ENCODE data around the gene DSC2.

DSC2 gene

GRCh38 chr18:31097666-31098065 is 4.6 kb downstream of the DSC2 start:
- DNase-seq = no peak

DNA sequence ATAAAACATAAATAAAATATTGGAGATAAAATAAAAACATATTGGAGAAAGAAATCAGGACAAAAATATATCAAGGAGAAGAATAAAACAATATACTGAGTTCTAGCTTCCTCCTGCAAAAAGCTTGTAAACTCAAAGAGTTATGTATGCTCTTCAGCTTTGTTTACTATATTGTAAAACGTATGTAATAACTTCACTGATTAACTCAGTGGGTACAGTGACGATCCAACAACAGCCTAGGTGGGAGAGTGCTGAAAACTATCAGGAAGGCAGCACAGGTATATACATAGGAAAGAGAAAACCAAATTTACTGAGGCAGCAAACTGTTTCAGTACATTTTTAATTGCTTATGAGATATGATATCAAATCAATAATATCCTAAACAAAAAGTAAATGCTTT is 8.3 kb downstream of the DSC2 start:
- DNase-seq = no peak

- DNase-seq = no peak
Observed at GRCh38 chr18:31093294-31093693, 8.9 kb downstream of the DSC2 start.

DNA sequence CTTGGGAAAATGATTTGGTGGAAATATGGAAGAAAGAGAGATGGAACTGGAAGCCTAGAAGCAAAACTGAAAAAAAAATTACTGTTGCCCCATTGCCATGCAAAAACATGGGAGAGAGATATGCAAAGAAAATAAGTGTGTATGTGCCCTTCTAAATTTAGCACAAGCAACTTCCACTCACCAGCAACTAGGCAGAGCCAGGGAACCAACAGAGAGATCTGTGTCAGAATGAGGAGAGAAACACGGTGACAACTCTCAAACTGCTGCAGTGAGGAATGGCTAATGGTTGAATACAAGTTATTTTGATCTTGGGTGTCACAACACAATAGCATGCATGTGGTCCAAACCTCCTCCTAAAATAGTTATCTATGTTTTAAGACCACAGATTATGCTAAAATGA is 10.9 kb downstream of the DSC2 start:
- no peak for DNase-seq

DNA sequence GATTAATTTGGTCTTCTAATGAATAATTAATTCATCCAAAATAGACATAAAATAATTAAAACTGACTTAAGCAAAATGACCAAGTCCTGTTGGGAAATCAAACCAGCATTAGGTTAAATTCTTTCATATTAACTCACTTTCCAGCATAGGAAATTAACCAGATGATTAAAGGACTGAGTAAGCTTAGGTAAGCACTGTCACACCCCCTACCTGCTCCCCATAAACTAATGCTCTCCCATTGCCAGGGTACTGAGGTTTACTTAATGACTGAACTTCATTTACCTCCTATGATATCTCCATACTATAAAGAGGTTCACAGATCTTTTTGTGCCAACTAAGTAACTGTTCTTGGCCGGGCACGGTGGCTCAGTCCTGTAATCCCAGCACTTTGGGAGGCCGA is 13.7 kb downstream of the DSC2 start:
- no peak for DNase-seq

DNA sequence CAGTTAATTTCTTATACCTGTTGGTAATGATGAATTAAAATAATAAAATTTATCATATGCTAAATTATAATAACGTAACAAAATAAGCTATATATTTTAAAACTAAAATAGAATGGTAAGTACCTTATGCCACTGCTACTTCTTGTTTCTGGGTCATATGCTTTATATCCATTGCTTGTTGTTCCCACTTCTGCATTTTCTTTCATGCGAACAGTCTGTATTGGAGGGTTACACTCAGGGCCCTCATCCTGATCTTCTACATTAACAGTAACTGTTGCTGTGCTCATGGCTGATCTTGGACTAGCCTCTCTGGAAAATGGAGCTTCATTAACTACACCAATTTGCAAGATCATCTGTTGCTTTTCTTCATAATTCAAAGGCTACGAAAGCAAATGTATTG is 22.2 kb downstream of the DSC2 start:
- no peak for DNase-seq

GRCh38 chr18:31077878-31078277 is 24.3 kb downstream of the DSC2 start:
- DNase-seq = no peak

DNA sequence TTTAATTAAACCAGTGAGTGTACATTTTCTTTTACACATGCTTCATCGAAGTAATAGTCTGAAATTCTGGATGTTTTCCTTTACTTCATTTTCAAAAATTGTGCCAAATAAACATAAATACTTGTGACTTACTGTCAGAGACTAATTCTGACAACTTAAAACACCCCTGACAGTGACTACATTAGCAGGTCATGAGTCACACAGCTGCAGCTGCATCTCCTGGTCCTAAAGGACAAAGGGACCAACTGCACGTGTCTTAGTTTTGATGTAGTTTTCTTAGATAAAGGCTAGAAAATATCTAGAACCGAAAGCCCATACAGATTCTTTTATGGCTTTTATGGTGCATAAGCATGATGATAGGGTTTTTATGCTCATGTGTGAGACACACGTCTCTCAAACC is 30.0 kb downstream of the DSC2 start:
- DNase-seq = no peak

DNA sequence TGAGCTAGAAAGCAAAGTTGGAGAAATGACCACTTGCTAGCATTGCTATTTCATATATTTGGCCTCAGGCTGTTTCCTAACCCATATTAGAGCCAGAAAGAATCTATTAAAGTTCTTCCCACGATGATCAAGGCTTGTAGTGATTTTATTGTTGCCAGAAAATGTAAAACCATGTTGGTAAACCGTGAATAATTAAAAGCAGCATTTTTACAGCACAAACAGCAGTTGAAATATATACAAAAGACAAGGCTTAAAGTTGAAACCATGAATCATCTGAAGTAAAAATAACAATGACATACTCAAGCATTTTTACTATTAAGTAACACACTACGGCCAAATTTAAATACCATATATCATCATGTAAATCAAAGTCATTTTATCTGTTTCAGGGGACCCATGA is 32.0 kb downstream of the DSC2 start:
- no peak for DNase-seq

GRCh38 chr18:31066266-31066665 is 36.0 kb downstream of the DSC2 start:
- no peak for DNase-seq

GRCh38 chr18:31065036-31065773 is 37.0 kb downstream of the DSC2 start:
- no peak for DNase-seq

- DNase-seq = no peak
Observed at GRCh38 chr18:31064130-31064529, 38.1 kb downstream of the DSC2 start.

- no peak for DNase-seq
Observed at GRCh38 chr18:31061945-31062344, 40.3 kb downstream of the DSC2 start.

DNA sequence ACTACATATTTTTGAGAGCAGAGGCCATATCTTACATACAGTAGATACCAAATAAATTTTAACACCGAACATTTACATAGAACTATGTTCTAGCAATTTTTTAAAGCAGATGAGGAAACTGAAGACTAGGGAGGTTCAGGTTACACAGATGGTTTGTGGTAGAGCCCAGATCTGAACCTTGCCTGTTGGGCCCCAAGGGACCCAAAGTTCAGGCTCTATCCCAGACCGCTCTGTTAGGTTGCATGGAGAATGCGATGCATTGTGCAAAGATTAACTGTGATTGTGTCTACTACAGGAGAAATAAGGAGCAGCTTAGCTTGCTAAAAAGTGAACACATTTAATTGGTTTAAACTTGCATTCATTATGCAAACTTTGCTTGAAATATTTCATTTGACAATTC is 43.3 kb downstream of the DSC2 start:
- no peak for DNase-seq

DNA sequence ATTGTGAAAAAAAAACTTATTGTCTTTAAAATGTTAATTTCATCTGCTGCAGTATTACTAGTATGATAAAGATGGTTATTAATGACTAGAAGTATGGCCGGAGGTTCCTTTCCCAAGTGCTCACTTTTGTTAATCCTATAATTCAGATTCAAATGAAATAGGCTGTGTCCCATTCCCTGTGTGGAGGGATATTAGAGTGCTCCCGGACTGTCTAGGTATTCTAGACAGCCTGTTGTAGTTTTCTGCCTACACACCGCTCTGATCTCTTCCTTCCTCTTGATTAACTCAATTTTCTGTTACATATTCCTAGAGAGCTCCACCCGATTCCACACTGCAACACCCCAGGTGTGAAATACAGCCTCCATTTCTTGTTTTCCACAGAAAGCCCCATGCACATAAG is 44.3 kb downstream of the DSC2 start:
- no peak for DNase-seq

DNA sequence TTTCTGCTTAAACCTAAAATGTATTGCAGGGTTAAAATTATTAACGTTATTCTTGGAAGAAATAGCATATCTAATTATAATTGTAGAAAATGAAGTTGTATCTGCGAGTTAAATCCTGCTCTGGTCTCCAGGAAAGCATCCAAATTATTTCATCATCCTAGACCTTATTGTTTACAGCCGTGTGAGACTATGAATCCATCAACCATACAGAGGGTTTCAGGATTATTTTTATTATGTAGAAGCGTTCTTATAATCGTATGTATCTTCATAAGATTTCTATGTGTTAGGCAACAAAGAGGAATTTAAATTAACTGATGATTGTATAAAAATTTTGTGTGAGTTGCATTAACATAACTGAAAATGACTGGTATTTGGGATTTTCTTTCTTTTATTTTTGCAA is 45.2 kb downstream of the DSC2 start:
- no peak for DNase-seq

- no peak for DNase-seq
Observed at GRCh38 chr18:31056296-31056695, 45.9 kb downstream of the DSC2 start.

DNA sequence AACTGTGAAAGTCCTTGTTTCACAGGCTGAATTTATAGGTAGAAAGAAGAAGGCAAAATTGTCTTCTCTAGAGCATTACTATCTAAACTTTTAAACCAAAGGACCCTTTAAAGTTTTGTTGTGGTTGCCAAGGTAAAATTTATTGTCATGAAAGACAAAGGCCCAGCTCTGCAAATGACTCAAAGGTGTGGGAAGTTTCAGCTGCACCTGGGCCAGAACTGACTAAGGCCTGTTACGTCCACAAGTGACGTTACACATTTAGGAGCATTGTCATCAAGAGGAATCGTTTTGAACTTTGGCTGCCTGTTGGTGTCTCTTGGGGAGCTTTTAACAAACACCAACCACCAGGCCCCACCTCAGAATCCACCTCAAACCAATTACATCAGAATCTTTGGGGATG is 51.6 kb downstream of the DSC2 start:
- DNase-seq = no peak

DNA sequence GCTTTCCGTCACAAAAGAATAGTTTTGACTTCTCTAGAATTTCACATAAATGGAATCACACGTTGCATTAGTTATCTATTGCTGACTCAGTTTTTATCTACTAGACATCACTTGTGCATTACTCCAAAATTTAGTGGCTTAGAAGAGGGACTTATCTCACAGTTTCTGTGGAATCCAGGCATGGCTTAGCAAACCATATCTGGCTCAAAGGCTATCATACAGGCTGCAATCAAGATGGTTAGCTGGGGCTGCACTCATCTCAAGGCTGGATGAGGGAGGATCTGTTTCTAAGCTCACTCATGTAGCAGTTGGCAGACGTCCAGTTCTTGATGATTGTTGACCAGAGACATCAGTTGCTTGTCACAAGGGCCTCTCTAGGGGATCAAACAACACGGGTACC is 53.0 kb downstream of the DSC2 start:
- no peak for DNase-seq

- DNase-seq = no peak
Observed at GRCh38 chr18:31048216-31048615, 54.0 kb downstream of the DSC2 start.

GRCh38 chr18:31046916-31047315 is 55.3 kb downstream of the DSC2 start:
- no peak for DNase-seq

- DNase-seq = no peak
Observed at GRCh38 chr18:31045599-31045998, 56.6 kb downstream of the DSC2 start.

DNA sequence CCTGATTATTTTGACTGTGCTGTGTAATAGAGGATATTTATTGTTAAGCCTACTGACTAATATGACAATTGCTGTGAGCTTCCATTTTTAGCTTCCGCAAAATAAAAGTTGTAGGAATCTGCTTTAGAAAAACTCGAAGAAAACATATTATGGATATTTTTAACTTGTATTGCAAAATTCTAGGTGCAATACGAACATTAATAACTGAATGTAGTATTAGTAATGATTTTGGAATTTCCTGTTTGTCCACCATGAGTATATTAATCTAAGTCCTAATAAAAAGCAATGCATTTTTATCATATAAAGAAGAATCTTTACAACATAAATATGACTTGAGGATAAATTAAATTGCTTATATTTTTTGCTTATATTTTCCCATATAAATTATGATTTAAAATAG is 57.3 kb downstream of the DSC2 start:
- DNase-seq = no peak

DNA sequence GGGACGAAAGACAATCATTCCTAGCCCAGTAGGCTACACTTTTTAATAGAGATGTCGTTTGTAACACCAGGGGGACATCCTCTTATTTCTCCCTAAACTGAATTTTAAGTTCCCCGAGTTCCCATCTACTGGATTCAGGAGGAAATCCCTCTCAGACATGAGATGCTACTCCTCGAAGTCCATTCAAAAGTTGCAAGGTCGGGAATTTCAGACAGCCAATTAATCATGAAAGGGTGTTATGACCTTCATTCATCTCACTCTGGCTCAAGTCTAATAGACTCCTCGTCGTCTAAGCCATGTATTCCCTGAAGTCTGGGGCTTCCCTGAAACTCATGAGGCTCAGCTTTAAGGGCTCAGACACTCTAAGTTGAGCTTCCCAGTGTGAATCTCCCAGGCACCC is 58.5 kb downstream of the DSC2 start:
- peak; percentile 11 for DNase-seq

DNA sequence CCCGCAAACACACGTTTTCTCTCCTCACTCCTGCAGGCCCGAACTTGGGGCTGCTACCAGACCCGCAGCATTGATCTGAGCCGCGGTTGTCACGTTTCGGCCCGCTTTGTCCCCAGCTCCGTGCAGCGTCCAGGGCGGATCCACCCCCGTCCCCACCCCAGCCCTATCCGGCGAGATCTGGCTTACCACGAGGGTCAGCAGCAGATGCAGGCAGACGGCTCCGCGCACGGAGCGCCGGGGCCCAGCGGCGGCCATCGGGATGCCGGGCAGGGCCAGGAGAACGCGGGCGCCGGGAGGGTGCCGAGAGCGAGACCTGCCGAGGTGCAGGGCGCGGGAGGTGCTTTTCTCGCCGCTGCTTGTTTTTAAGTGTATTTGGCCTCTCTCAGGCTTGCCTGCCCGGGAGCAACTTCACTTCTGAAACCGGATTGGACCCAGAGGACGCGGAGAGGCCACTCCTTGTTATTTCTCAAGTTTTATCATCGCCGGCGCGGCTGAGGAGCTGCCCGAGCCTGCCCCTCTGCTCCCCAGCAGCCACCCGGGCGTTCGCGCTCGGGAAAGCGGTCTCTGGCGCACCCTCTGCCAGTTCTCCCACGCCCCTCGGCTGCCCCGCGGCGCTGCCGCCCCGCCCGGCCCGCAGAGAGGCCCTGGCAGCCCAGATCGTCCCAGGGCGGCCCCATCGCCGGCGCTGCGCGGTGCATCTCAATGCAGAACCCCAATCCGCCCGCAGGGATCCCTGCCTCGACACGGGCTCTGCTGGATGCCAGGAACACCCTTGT is 59.6 kb downstream of the DSC2 start, which contains the start of gene DSC3:
DSC3 (minus strand) TSS at position 337 of the 776 bp plus-strand sequence; CDS start at position 255, 82 bp downstream.
- peak; percentile 85 for DNase-seq
